HG03469 (cell line): ENCODE data around the gene RAD9B.
A peak's percentile ranks its signal among the peaks of the same experiment; 100 is the strongest.
"Not testable (repeated sequence)": the region's sequence is repeated elsewhere in the genome, so short reads cannot be mapped to it uniquely, and the experiment has no call there.

Experiments
- ATAC-seq: cut with Tn5 transposase; IDR thresholded peaks from one replicate; pipeline ENCODE4 v1.9.1; 2021; ENCODE audit warnings: mild to moderate bottlenecking, moderate library complexity, moderate number of reproducible peaks; ENCODE audit not compliant: unreplicated experiment

The RAD9B gene

GRCh38 chr12:110520876-110521712, 19.0 kb downstream of the RAD9B start:
- ATAC-seq = not testable (repeated sequence)

DNA sequence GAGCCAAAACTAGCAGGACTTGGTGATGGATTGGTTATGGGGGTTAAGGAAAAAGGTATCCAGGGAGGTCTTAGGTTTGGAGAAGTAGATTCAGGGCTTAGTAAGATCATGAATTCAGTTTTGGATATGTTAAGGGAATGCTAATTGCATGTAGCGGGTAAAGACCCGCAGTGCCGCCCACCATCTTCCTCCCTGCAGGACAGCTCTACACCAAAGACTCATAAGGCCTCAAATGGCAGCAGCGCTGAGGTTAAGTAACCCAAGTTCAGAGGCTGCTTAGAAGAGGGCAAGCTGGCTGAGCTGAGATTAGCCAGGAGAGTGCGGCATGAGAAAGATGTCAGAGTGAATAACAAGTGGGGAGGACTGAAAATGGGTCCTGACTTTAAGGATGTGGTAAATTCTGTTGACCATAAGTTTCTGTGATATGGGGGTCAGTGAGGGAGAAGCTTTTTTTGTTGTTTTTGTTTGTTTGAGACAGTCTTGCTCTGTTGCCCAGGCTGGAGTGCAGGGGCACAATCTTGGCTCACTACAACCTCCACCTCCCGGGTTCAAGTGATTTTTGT, 26.2 kb downstream of the RAD9B start:
- ATAC-seq = no peak

GRCh38 chr12:110530511-110530910, 28.4 kb downstream of the RAD9B start:
- ATAC-seq = no peak

DNA sequence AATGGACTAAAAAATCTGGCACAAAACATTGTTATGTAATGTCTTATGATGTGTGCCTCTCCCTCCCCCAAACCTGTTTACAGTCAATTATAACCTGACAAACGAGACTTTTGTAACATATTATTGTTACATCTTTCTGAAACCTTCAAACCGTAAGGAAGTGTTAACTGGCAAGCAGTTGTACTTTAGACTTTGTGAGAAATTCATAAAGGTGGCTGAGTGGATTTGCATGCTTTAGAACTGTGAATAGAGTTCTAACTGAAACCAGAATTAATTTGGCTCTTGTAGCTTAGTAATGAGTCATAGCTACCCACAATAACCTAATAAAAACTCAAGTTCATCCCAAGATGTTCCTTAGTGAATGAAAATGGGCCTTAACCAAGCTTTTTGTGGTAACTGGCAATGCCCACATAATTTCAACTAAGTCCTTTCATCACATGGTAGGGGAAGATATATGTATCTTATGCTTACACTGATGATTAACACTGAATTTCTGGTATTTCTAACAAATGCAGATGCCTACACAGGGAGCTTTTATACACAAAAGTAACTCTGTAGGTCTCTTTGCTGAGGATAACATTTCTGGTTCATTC, 29.7 kb downstream of the RAD9B start:
- peak; percentile 69 for ATAC-seq

DNA sequence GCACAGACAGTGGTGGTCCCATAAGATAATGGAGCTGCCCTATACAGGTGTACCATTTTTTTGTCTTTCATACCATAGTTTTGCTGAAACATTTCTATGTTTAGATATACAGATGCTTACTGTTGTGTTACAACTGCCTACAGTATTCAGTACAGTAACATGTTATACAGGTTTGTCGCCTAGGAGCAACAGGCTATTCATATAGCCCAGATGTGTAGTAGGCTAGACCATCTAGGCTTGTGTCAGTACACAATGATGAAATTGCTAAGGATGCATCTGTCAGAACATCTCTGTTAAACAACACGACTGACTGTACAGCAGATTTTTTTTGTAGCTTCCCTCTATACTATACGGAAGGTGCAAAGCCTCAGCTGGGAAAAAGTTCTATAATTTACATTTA, 30.5 kb downstream of the RAD9B start:
- ATAC-seq = no peak

DNA sequence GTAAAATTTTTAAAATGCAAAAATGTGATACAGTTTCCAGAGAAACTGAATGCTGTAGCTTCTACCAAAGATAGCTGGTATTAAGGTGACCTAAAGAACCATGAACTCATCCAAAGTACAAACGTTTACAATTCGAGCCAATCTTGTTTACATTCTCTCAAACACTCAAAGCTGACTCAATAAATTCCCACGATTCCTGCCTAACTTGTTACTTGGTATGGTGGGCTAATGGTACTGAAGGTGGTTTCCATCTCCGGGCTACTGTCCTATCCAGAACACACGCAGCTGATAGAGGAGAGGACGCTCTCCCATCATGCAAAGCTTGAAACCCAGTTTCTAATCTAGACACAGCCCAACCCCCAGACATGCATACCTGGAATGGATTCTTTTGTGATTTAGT, 31.5 kb downstream of the RAD9B start:
- ATAC-seq = no peak

DNA sequence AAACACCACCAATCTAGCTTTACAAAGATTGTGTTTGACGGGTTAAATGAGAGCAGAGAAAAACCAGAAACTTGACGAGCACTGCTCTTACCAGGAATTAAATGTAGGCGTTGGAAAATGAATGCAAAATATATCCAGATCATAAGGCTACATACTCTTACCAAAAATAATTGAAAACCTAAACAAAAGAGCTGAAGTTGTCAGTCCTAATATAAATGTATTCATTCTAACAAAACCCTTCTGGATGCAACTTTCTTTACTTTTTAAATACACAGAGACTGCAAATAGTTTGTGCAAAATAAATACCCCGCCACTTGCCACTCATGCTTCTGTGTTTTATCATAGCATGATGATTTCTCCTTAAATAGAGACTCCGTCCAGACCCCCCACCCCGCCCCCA, 32.7 kb downstream of the RAD9B start:
- ATAC-seq = no peak

GRCh38 chr12:110536834-110537604, 34.9 kb downstream of the RAD9B start:
- no peak for ATAC-seq

GRCh38 chr12:110537605-110538409, 35.7 kb downstream of the RAD9B start:
- no peak for ATAC-seq

GRCh38 chr12:110538869-110539622, 36.9 kb downstream of the RAD9B start:
- ATAC-seq = no peak

- no peak for ATAC-seq
Measured at GRCh38 chr12:110540048-110540447, 37.9 kb downstream of the RAD9B start.

DNA sequence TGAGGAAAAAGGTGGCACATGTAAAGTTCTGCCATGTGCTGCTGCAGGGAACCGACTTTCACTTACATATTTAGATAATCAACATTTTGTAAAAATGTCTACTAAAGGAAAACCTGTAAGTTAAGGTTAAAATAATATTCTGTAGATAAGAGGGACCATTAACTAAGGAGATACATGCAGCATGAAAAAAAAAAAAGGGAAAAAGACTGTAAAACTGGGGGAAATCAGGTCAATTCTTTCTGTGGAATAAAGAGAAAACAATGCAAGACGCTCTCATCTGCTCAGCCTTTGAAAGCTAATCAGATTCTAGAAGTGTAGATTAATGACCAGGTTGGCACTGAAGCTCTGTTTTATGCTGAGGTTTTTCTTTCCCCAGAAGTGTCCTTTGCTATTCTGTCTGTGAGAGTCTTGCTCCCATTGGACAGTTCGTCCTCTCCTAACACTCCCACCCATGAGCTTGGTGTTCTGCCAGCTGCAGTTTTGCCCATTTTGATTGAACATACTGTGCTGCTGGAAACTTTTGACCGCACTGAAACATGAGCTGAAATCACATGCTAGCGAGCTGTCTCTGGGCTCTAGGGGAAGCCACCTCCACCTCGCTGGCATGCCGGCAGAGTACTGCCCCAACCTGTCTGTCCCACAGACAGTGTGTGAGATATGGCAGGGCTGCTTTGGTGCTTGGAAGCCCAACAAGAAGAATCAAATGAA, 41.3 kb downstream of the RAD9B start:
- no peak for ATAC-seq

DNA sequence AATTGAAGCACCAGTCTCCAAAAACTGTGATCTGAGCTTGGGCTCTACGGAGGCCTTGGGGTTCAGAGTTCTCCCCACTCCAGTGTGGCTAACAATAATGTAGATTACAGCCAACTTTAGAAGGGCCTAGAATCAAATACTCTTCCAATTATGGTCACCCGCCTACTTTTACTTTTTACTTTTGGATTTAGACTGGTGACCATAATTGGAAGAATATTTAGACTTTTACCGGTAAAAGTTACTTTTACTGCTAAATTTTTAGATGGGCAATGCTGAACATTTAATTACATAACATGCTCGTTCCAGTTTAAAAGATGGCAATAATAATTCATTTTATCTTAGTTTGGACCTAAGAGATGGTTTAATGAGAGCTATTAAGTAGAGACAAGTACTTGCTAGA, 41.8 kb downstream of the RAD9B start:
- ATAC-seq = no peak

DNA sequence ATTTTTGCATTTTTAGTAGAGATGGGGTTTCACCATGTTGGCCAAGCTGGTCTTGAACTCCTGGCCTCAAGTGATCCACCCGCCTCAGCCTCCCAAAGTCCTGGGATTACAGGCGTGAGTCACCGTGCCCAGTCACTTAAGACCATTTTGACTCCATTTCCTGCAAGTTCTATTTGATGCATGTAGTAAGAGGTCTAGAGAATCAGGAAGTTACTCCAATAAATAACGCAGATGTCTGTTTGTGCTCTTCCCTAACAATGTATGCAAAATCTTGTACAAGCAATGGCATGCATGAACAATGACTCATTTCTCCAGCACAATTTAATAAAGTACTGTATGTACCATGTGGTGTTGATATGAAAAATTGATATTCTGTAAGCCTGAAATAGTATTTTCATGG, 43.1 kb downstream of the RAD9B start:
- not testable (repeated sequence) for ATAC-seq

- no peak for ATAC-seq
Measured at GRCh38 chr12:110545812-110546211, 43.7 kb downstream of the RAD9B start.

GRCh38 chr12:110546339-110546738, 44.2 kb downstream of the RAD9B start:
- ATAC-seq = no peak

- ATAC-seq = no peak
Measured at GRCh38 chr12:110547090-110547489, 45.0 kb downstream of the RAD9B start.

- no peak for ATAC-seq
Measured at GRCh38 chr12:110548678-110549077, 46.5 kb downstream of the RAD9B start.

GRCh38 chr12:110549716-110550115, 47.6 kb downstream of the RAD9B start:
- ATAC-seq = no peak
